Neuronal stem cell (in vitro differentiated cells): ENCODE results near the gene NXPH4.
A peak's percentile ranks its signal among the peaks of the same experiment; 100 is the strongest.

ENCODE experiments used
- DNase-seq: peaks from one replicate; pipeline ENCODE4 v3.0.0-alpha.2; 2013; ENCODE audit warnings: low spot score
- H2AFZ ChIP-seq: one replicate; pipeline ENCODE4 v1.6.1; 2013; ENCODE audit warnings: mild to moderate bottlenecking, low read length, inconsistent platforms
- H2AK5ac ChIP-seq: 2 replicates; pipeline ENCODE4 v1.6.1; 2013; ENCODE audit warnings: low read depth, mild to moderate bottlenecking, inconsistent platforms, low read length, moderate library complexity, mixed read lengths
- H2BK120ac ChIP-seq: 2 replicates; pipeline ENCODE4 v1.6.1; 2013; ENCODE audit warnings: low read depth, mild to moderate bottlenecking, inconsistent platforms, low read length, moderate library complexity, mixed read lengths
- H2BK12ac ChIP-seq: one replicate; pipeline ENCODE4 v1.6.1; 2013; ENCODE audit warnings: low read length, inconsistent platforms
- H2BK15ac ChIP-seq: 2 replicates; pipeline ENCODE4 v1.6.1; 2013; ENCODE audit warnings: mild to moderate bottlenecking, low read length, inconsistent platforms, mixed read lengths
- H2BK5ac ChIP-seq: one replicate; pipeline ENCODE4 v1.6.1; 2013; ENCODE audit warnings: inconsistent platforms, mild to moderate bottlenecking, low read length, moderate library complexity
- H3K14ac ChIP-seq: one replicate; pipeline ENCODE4 v1.6.1; 2013; ENCODE audit warnings: low read length, inconsistent platforms
- H3K18ac ChIP-seq: 2 replicates; pipeline ENCODE4 v1.6.1; 2013; ENCODE audit warnings: low read length, inconsistent platforms
- H3K23ac ChIP-seq: 2 replicates; pipeline ENCODE4 v1.6.1; 2013; ENCODE audit warnings: low read depth, mild to moderate bottlenecking, mixed read lengths, low read length, inconsistent platforms; ENCODE audit not compliant: poor library complexity
- H3K27ac ChIP-seq: replicated peaks from 3 replicates; pipeline ENCODE4 v1.5.1; 2013; ENCODE audit warnings: low read length, inconsistent platforms
- H3K27me3 ChIP-seq, 3 experiments: 2 replicates each; pipeline ENCODE4 v1.6.1; 2013; ENCODE audit warnings: low read length in 3 of 3, mild to moderate bottlenecking in 2 of 3, inconsistent platforms in 1 of 3, low read depth in 1 of 3, mixed read lengths in 1 of 3, moderate library complexity in 1 of 3; ENCODE audit not compliant: control insufficient read depth in 3 of 3, insufficient read depth in 3 of 3
- H3K36me3 ChIP-seq, 2 donors: replicated peaks in 1 of 2; 2 replicates each; pipeline ENCODE4 v1.6.1; 2013; ENCODE audit warnings: low read length in 2 of 2; ENCODE audit not compliant: control insufficient read depth in 2 of 2, insufficient read depth in 2 of 2
- H3K4ac ChIP-seq: 2 replicates; pipeline ENCODE4 v1.6.1; 2013; ENCODE audit warnings: inconsistent platforms, mild to moderate bottlenecking, low read length, moderate library complexity
- H3K4me1 ChIP-seq, 2 donors: 1 replicate in 1 of 2; 2 replicates in 1 of 2; pipeline ENCODE4 v1.6.1; 2013; ENCODE audit warnings: low read length in 2 of 2, low read depth in 1 of 2; ENCODE audit not compliant: control insufficient read depth in 2 of 2, insufficient read depth in 1 of 2
- H3K4me2 ChIP-seq: one replicate; pipeline ENCODE4 v1.6.1; 2013; ENCODE audit warnings: mild to moderate bottlenecking, low read length, inconsistent platforms; ENCODE audit not compliant: insufficient read depth, poor library complexity, severe bottlenecking
- H3K4me3 ChIP-seq, 2 donors: 2 replicates each; pipeline ENCODE4 v1.5.1; 2013; ENCODE audit warnings: low read length in 2 of 2, mild to moderate bottlenecking in 2 of 2, inconsistent platforms in 1 of 2, moderate library complexity in 1 of 2
- H3K79me1 ChIP-seq: one replicate; pipeline ENCODE4 v1.6.1; 2013; ENCODE audit warnings: low read depth, mild to moderate bottlenecking, inconsistent platforms, low read length, moderate library complexity
- H3K9ac ChIP-seq: one replicate; pipeline ENCODE4 v1.6.1; 2013; ENCODE audit warnings: mild to moderate bottlenecking, low read depth, low read length, inconsistent platforms; ENCODE audit not compliant: poor library complexity
- H3K9me3 ChIP-seq, 2 donors: replicated peaks in 1 of 2; 2 replicates each; pipeline versions ENCODE3 to v1.6.1; 2013; ENCODE audit warnings: low read length in 2 of 2, mild to moderate bottlenecking in 2 of 2, inconsistent platforms in 1 of 2, low read depth in 1 of 2, mixed read lengths in 1 of 2, moderate library complexity in 1 of 2; ENCODE audit not compliant: control insufficient read depth in 2 of 2, insufficient read depth in 1 of 2
- H4K8ac ChIP-seq: one replicate; pipeline ENCODE4 v1.6.1; 2013; ENCODE audit warnings: low read depth, mild to moderate bottlenecking, inconsistent platforms, low read length, moderate library complexity
- H4K91ac ChIP-seq: one replicate; pipeline ENCODE4 v1.6.1; 2013; ENCODE audit warnings: low read length, low read depth, mild to moderate bottlenecking, inconsistent platforms; ENCODE audit not compliant: poor library complexity
- WGBS, 2 donors: extraction: QIAGEN DNeasy Blood & Tissue Kit; methylation state at CpG; one replicate each; pipeline ENCODE4 v1.1.7; 2013; ENCODE audit warnings: missing lambda C conversion rate in 2 of 2, mixed read lengths in 1 of 2; ENCODE audit not compliant: insufficient read length in 2 of 2, insufficient replicate concordance in 1 of 2; ENCODE audit errors: extremely low coverage in 2 of 2; 5-methylcytosine and 5-hydroxymethylcytosine counted together

NXPH4 gene

DNA sequence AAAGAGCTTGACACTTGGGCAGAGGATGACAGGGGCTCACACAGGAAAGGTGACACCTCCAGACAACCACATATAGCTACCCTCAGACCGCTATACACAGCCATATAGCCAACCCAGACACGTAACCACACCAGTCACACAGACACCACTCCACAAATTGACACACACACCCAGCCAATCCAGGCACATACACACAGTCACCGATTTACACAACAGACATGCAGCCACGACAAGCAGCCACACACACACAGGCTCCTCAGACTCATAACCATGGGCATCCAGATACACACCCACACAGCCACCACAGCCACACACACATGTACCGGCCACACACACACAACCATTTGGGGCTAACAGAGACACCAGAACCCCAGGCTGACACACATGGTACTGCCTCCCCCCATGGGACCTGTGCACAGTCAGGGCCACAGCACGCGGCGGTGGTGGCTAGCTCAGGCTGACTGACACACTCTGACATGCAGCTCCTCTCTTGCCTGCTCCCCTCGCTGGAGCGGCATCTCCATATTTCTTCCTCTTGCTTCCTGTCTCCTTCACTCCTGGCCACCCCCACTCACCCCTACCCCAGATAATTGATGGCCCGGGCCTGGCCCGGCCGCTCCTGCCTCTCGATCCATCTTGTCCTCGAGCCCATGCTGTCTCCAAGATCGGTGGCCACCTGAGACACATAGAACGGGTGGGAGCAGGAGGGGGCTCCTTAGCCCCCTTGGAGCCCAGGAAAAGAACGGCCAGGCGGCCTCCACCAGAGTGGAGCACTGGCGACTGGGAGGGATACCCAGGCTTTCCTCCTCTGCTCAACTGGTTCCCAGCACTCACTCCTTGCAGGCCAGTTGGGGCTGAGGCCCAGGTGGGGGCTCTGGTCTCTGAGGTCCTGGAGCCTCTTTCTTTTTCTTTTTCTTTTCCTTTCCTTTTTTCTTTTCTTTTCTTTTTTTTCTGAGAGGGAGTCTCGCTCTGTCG is 6.9 kb downstream of the NXPH4 start:
- H2BK12ac ChIP-seq: no peak overlapping the region
- H2BK15ac ChIP-seq: no peak overlapping the region
- no peak overlapping the region for H3K4me2 ChIP-seq
- no peak overlapping the region for H2BK5ac ChIP-seq
- H3K4me1 ChIP-seq: peaks cover 21 to 32% of the 10 kb centered on the region in 2 donors
- H3K14ac ChIP-seq: no peak overlapping the region
- H3K36me3 ChIP-seq: no peaks in the 10 kb centered on the region
- peak overlapping the region; percentile 10 for H2AK5ac ChIP-seq
- no peaks in the 10 kb centered on the region for H3K79me1 ChIP-seq
- peaks cover 42 to 91% (median 91%) of the 10 kb centered on the region in 3 experiments for H3K27me3 ChIP-seq
- H4K8ac ChIP-seq: no peak overlapping the region
- H3K9ac ChIP-seq: no peak overlapping the region
- H3K9me3 ChIP-seq: peaks cover 0 to 4% of the 10 kb centered on the region in 2 donors
- H2AFZ ChIP-seq: no peak overlapping the region
- no peak overlapping the region for H3K4me3 ChIP-seq
- H3K4ac ChIP-seq: no peak overlapping the region
- peak overlapping the region; percentile 14 for H3K23ac ChIP-seq
- H3K18ac ChIP-seq: no peak overlapping the region
- H2BK120ac ChIP-seq: no peak overlapping the region
- H3K27ac ChIP-seq: no peak overlapping the region
- no peak overlapping the region for H4K91ac ChIP-seq
- DNase-seq: no peak
- WGBS, 2 donors: no CpG with 5 or more reads among the region's 22 CpGs

- DNase-seq: no peak
- peak overlapping the region; percentile 37 for H2AK5ac ChIP-seq
- no peak overlapping the region for H4K91ac ChIP-seq
- H3K23ac ChIP-seq: peak overlapping the region; percentile 60
- no peak overlapping the region for H3K4ac ChIP-seq
- peaks cover 26 to 34% of the 10 kb centered on the region in 2 donors for H3K4me1 ChIP-seq
- peaks cover 0 to 4% of the 10 kb centered on the region in 2 donors for H3K9me3 ChIP-seq
- no peak overlapping the region for H4K8ac ChIP-seq
- no peak overlapping the region for H2BK120ac ChIP-seq
- H3K9ac ChIP-seq: no peak overlapping the region
- no peak overlapping the region for H3K4me3 ChIP-seq
- no peaks in the 10 kb centered on the region for H3K79me1 ChIP-seq
- no CpG with 5 or more reads among the region's 30 CpGs for WGBS, 2 donors
- no peak overlapping the region for H3K27ac ChIP-seq
- H2BK15ac ChIP-seq: peak overlapping the region; percentile 55
- H3K27me3 ChIP-seq: peaks cover 40 to 86% (median 82%) of the 10 kb centered on the region in 3 experiments
- no peak overlapping the region for H3K4me2 ChIP-seq
- peak overlapping the region; percentile 87 for H2BK12ac ChIP-seq
- no peak overlapping the region for H2BK5ac ChIP-seq
- no peak overlapping the region for H2AFZ ChIP-seq
- H3K18ac ChIP-seq: peak overlapping the region; percentile 62
- no peaks in the 10 kb centered on the region for H3K36me3 ChIP-seq
- no peak overlapping the region for H3K14ac ChIP-seq
These were observed 7.8 kb downstream of the NXPH4 start for GRCh38 chr12:57224278-57224972.

DNA sequence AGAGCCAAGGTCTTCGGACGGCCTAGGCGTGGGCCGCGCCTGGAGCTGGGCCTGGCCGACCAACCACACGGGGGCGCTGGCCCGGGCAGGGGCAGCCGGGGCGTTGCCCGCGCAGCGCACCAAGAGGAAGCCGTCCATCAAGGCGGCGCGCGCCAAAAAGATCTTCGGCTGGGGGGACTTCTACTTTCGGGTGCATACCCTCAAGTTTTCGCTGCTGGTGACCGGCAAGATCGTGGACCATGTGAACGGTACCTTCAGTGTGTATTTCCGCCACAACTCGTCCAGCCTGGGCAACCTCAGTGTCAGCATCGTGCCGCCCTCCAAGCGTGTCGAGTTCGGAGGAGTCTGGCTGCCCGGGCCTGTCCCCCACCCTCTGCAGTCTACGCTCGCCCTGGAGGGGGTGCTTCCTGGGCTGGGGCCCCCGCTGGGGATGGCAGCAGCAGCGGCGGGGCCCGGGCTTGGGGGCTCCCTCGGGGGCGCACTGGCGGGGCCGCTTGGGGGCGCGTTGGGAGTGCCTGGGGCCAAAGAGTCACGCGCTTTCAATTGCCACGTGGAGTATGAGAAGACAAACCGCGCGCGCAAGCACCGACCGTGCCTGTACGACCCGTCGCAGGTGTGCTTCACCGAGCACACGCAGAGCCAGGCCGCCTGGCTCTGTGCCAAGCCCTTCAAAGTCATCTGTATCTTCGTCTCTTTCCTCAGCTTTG is 8.5 kb downstream of the NXPH4 start:
- Histone ChIP-seq H3K9me3 (peaks cover 0 to 4% of the 10 kb centered on the region in 2 donors), H2AFZ (no peak overlapping the region), H3K27me3 (peaks cover 37 to 80% (median 75%) of the 10 kb centered on the region in 3 experiments), H3K79me1 (peaks cover 3% of the 10 kb centered on the region), H4K8ac (no peak overlapping the region), H3K4ac (no peak overlapping the region), H3K9ac (no peak overlapping the region), H2BK5ac (no peak overlapping the region), H2BK120ac (peak overlapping the region; percentile 37), H2AK5ac (peak overlapping the region; percentile 92), H4K91ac (no peak overlapping the region), H3K36me3 (no peaks in the 10 kb centered on the region), H3K18ac (peak overlapping the region; percentile 62), H3K4me1 (peaks cover 21 to 28% of the 10 kb centered on the region in 2 donors), H2BK12ac (peak overlapping the region; percentile 30), H2BK15ac (peak overlapping the region; percentile 55), H3K14ac (peak overlapping the region; percentile 4), H3K23ac (peak overlapping the region; percentile 60), H3K27ac (no peak overlapping the region), H3K4me2 (no peak overlapping the region), H3K4me3 (no peak overlapping the region)
- DNase-seq: no peak
- WGBS, 2 donors: no CpG with 5 or more reads among the region's 61 CpGs
